Smooth muscle cell (in vitro differentiated cells): Measurements from ENCODE around the gene CXorf66. TPM values are rescaled to one million over a fixed set of nuclear protein-coding genes. Genes with fewer than 3 reads are reported as not detected.
"Not testable (repeated sequence)": the region's sequence is repeated elsewhere in the genome, so short reads cannot be mapped to it uniquely, and the experiment has no call there.

ENCODE experiments used
- DNase-seq: peaks from one replicate; lab custom pipeline; 2025; ENCODE audit not compliant: unreplicated experiment; lab: John Stamatoyannopoulos, UW
- H2AFZ ChIP-seq: fragments of 200-600 bp; sonication (generic); 2 replicates; pipeline ENCODE4 v1.6.0; 2016; ENCODE audit warnings: antibody characterized with exemption, low read depth, mild to moderate bottlenecking
- H3F3A ChIP-seq: fragments of 200-600 bp; sonication (generic); 2 replicates; pipeline ENCODE4 v1.6.0; 2017; ENCODE audit warnings: antibody characterized with exemption, low read depth
- H3K27ac ChIP-seq: fragments of 200-600 bp; sonication (generic); 2 replicates; pipeline ENCODE4 v1.5.1; 2016; ENCODE audit warnings: low read depth, mild to moderate bottlenecking
- H3K27me3 ChIP-seq: fragments of 200-600 bp; sonication (generic); 2 replicates; pipeline ENCODE4 v1.6.1; 2016; ENCODE audit warnings: low read depth, mild to moderate bottlenecking
- H3K36me3 ChIP-seq: fragments of 200-600 bp; sonication (generic); 2 replicates; pipeline ENCODE4 v1.5.1; 2016; ENCODE audit warnings: low read depth
- H3K4me1 ChIP-seq: fragments of 200-600 bp; sonication (generic); 2 replicates; pipeline ENCODE4 v1.5.1; 2016; ENCODE audit warnings: low read depth
- H3K4me2 ChIP-seq: fragments of 200-600 bp; sonication (generic); 2 replicates; pipeline ENCODE4 v1.6.0; 2016; ENCODE audit warnings: mild to moderate bottlenecking
- H3K4me3 ChIP-seq: fragments of 200-600 bp; sonication (generic); 2 replicates; pipeline ENCODE4 v1.5.1; 2016; ENCODE audit warnings: mild to moderate bottlenecking
- H3K79me2 ChIP-seq: fragments of 200-600 bp; sonication (generic); 2 replicates; pipeline ENCODE4 v1.6.0; 2016; ENCODE audit warnings: low read depth, mild to moderate bottlenecking
- H3K9ac ChIP-seq: fragments of 200-600 bp; sonication (generic); 2 replicates; pipeline ENCODE4 v1.6.0; 2016; ENCODE audit warnings: low read depth
- H3K9me3 ChIP-seq: fragments of 200-600 bp; sonication (generic); replicated peaks from 2 replicates; pipeline ENCODE4 v1.5.1; 2016; ENCODE audit warnings: low read depth
- H4K20me1 ChIP-seq: fragments of 200-600 bp; sonication (generic); 2 replicates; pipeline ENCODE4 v1.6.0; 2016; ENCODE audit warnings: low read depth
- WGBS: methylation state at CpG from one replicate; pipeline ENCODE4 v1.1.7; 2016; ENCODE audit warnings: low lambda C conversion rate; 5-methylcytosine and 5-hydroxymethylcytosine counted together
- polyA plus RNA-seq: library from polyadenylated mRNA; unstranded; fragments of >200 nt; fragmentation: Nextera tagmentation; extraction: Ambion mirVana; gene quantifications from 2 replicates; pipeline ENCODE4 v1.2.1, GENCODE V29; 2016
- total RNA-seq: library from RNA; depleted of rRNA; stranded (reverse); fragments of >200 nt; gene quantifications from 2 replicates; pipeline ENCODE4 v1.2.3, GENCODE V29; 2014
- TF ChIP-seq, protein P1 (sequence below): fragments of 200-600 bp; sonication (generic); IDR thresholded peaks from 2 replicates; pipeline ENCODE4 v1.5.1; 2017; ENCODE audit warnings: borderline replicate concordance, mild to moderate bottlenecking, antibody characterized with exemption; ENCODE audit not compliant: insufficient read depth, poor library complexity, severe bottlenecking

CXorf66 gene
- total and polyA plus RNA-seq, 2 experiments from 2014 or later, result not detected

- Histone ChIP-seq H4K20me1 (no peaks in the 10 kb centered on the region), H3K4me1 (no peaks in the 10 kb centered on the region), H3F3A (no peaks in the 10 kb centered on the region), H2AFZ (no peak overlapping the region), H3K9ac (no peak overlapping the region), H3K36me3 (no peaks in the 10 kb centered on the region), H3K27ac (no peak overlapping the region), H3K27me3 (peaks cover 22% of the 10 kb centered on the region), H3K4me2 (no peak overlapping the region), H3K4me3 (no peak overlapping the region), H3K79me2 (no peaks in the 10 kb centered on the region), H3K9me3 (no peaks in the 10 kb centered on the region)
- 63% methylated on average over 3 of the region's 3 CpGs for WGBS
- TF ChIP-seq, protein P1, sequence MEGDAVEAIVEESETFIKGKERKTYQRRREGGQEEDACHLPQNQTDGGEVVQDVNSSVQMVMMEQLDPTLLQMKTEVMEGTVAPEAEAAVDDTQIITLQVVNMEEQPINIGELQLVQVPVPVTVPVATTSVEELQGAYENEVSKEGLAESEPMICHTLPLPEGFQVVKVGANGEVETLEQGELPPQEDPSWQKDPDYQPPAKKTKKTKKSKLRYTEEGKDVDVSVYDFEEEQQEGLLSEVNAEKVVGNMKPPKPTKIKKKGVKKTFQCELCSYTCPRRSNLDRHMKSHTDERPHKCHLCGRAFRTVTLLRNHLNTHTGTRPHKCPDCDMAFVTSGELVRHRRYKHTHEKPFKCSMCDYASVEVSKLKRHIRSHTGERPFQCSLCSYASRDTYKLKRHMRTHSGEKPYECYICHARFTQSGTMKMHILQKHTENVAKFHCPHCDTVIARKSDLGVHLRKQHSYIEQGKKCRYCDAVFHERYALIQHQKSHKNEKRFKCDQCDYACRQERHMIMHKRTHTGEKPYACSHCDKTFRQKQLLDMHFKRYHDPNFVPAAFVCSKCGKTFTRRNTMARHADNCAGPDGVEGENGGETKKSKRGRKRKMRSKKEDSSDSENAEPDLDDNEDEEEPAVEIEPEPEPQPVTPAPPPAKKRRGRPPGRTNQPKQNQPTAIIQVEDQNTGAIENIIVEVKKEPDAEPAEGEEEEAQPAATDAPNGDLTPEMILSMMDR, result no peak
- no peak for DNase-seq
Observed at GRCh38 chrX:139967750-139968149, 2.4 kb upstream of the CXorf66 start.

DNA sequence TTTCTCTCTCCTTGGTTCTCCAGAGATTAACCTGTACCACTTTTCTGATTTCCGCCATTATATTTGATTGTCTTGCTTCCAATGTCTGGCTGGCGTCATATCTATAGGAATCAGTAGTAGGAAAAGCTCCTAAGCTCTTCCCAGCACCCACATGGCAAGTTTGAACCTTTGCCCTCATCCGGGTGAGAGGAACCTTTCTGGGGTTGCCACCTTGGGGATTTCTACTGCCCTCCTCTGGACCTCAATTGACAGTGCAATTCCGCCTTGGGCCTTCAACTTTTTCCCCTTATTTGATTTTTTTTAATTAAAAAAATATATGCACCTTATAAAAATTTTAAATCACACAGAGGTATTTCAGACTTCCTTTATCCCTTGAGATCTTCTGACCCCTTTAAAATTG, 2.0 kb upstream of the CXorf66 start:
- Histone ChIP-seq H3F3A (no peaks in the 10 kb centered on the region), H3K27ac (no peak overlapping the region), H3K36me3 (no peaks in the 10 kb centered on the region), H3K4me2 (no peak overlapping the region), H3K9me3 (no peaks in the 10 kb centered on the region), H3K79me2 (no peaks in the 10 kb centered on the region), H3K4me3 (no peak overlapping the region), H2AFZ (no peak overlapping the region), H3K9ac (no peak overlapping the region), H4K20me1 (no peaks in the 10 kb centered on the region), H3K27me3 (peaks cover 22% of the 10 kb centered on the region), H3K4me1 (no peaks in the 10 kb centered on the region)
- no peak for DNase-seq
- WGBS, result 60% methylated on average over 4 of the region's 4 CpGs
- TF ChIP-seq, protein P1, result peak; percentile 26

- H4K20me1 ChIP-seq, H3K79me2 ChIP-seq, DNase-seq, H3K4me2 ChIP-seq, H3K27ac ChIP-seq, H3K9me3 ChIP-seq, H3K36me3 ChIP-seq, H2AFZ ChIP-seq, H3K9ac ChIP-seq, H3K4me3 ChIP-seq, H3K4me1 ChIP-seq, H3F3A ChIP-seq: not testable (repeated sequence)
- H3K27me3 ChIP-seq, result peaks cover 11% of the 10 kb centered on the region
- WGBS, result 67% methylated on average over 3 of the region's 3 CpGs
Observed at GRCh38 chrX:139966159-139966558, 838 bp upstream of the CXorf66 start.

DNA sequence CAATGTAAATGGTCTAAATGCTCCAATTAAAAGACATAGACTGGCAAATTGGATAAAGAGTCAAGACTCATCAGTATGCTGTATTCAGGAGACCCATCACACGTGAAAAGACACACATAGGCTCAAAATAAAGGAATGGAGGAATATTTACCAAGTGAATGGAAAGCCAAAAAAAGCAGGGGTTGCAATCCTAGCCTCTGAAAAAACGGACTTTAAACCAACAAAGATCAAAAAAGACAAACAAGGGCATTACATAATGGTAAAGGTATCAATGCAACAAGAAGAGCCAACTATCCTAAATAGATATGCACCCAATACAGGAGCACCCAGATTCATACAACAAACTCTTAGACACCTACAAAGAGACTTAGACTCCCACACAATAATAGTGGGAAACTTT, 4.2 kb downstream of the CXorf66 start:
- not testable (repeated sequence) for H3F3A ChIP-seq, H3K9ac ChIP-seq, H3K27me3 ChIP-seq, H3K4me1 ChIP-seq, H3K27ac ChIP-seq, H3K79me2 ChIP-seq, H3K4me2 ChIP-seq, H3K4me3 ChIP-seq, H3K36me3 ChIP-seq, H2AFZ ChIP-seq, H3K9me3 ChIP-seq, DNase-seq, H4K20me1 ChIP-seq
- 45% methylated on average over 2 of the region's 2 CpGs for WGBS

GRCh38 chrX:139949703-139950102, 15.6 kb downstream of the CXorf66 start:
- no peaks in the 10 kb centered on the region for H4K20me1 ChIP-seq
- no peak overlapping the region for H2AFZ ChIP-seq
- no peaks in the 10 kb centered on the region for H3K4me1 ChIP-seq
- H3K4me3 ChIP-seq, result no peak overlapping the region
- TF ChIP-seq, protein P1, result no peak
- no peaks in the 10 kb centered on the region for H3K36me3 ChIP-seq
- H3K9ac ChIP-seq, result no peak overlapping the region
- no peaks in the 10 kb centered on the region for H3F3A ChIP-seq
- no peaks in the 10 kb centered on the region for H3K27me3 ChIP-seq
- no peaks in the 10 kb centered on the region for H3K79me2 ChIP-seq
- H3K27ac ChIP-seq, result no peak overlapping the region
- no peak overlapping the region for H3K4me2 ChIP-seq
- no peak for DNase-seq
- 43% methylated on average over 3 of the region's 3 CpGs for WGBS
- no peaks in the 10 kb centered on the region for H3K9me3 ChIP-seq
